CD4-positive, alpha-beta T cell treated with Interleukin-2 at 100 ng/mL for 4 hours (primary cell): Measurements from ENCODE around the gene OSBPL3.

ENCODE experiments used
- DNase-seq: peaks from one replicate; pipeline ENCODE4 v3.0.0-alpha.2; 2020; ENCODE audit warnings: low spot score

OSBPL3 gene

GRCh38 chr7:24861336-24861735 lies 118.6 kb downstream of the OSBPL3 start:
- no peak for DNase-seq

- no peak for DNase-seq
Observed at GRCh38 chr7:24860611-24861010, 119.4 kb downstream of the OSBPL3 start.

- DNase-seq, result no peak
Observed at GRCh38 chr7:24858108-24858977, 121.6 kb downstream of the OSBPL3 start.

GRCh38 chr7:24857623-24858022 lies 122.4 kb downstream of the OSBPL3 start:
- DNase-seq, result no peak

GRCh38 chr7:24854866-24855265 lies 125.1 kb downstream of the OSBPL3 start:
- DNase-seq, result no peak

- DNase-seq, result no peak
Observed at GRCh38 chr7:24851786-24852185, 128.2 kb downstream of the OSBPL3 start.

GRCh38 chr7:24848878-24849277 lies 131.1 kb downstream of the OSBPL3 start:
- DNase-seq, result no peak

- DNase-seq, result no peak
Observed at GRCh38 chr7:24847754-24848153, 132.2 kb downstream of the OSBPL3 start.

GRCh38 chr7:24843821-24844434 lies 136.1 kb downstream of the OSBPL3 start:
- no peak for DNase-seq

GRCh38 chr7:24842449-24843241 lies 137.3 kb downstream of the OSBPL3 start:
- DNase-seq, result no peak

- DNase-seq, result no peak
Observed at GRCh38 chr7:24842029-24842428, 137.9 kb downstream of the OSBPL3 start.

GRCh38 chr7:24840563-24840962 lies 139.4 kb downstream of the OSBPL3 start:
- no peak for DNase-seq

GRCh38 chr7:24836084-24836483 lies 143.9 kb downstream of the OSBPL3 start:
- peak; percentile 20 for DNase-seq

- no peak for DNase-seq
Observed at GRCh38 chr7:24835643-24836042, 144.3 kb downstream of the OSBPL3 start.

- no peak for DNase-seq
Observed at GRCh38 chr7:24834128-24834798, 145.7 kb downstream of the OSBPL3 start.

GRCh38 chr7:24833549-24833948 lies 146.4 kb downstream of the OSBPL3 start:
- no peak for DNase-seq

- DNase-seq, result no peak
Observed at GRCh38 chr7:24831240-24831639, 148.7 kb downstream of the OSBPL3 start.

GRCh38 chr7:24830440-24831050 lies 149.4 kb downstream of the OSBPL3 start:
- no peak for DNase-seq

GRCh38 chr7:24829787-24830186 lies 150.2 kb downstream of the OSBPL3 start:
- DNase-seq, result no peak

- no peak for DNase-seq
Observed at GRCh38 chr7:24828891-24829661, 150.9 kb downstream of the OSBPL3 start.

- DNase-seq, result no peak
Observed at GRCh38 chr7:24827589-24827988, 152.4 kb downstream of the OSBPL3 start.
